ENCODE data around the gene SERAC1.
A peak's percentile ranks its signal among the peaks of the same experiment; 100 is the strongest.

The SERAC1 gene

DNA sequence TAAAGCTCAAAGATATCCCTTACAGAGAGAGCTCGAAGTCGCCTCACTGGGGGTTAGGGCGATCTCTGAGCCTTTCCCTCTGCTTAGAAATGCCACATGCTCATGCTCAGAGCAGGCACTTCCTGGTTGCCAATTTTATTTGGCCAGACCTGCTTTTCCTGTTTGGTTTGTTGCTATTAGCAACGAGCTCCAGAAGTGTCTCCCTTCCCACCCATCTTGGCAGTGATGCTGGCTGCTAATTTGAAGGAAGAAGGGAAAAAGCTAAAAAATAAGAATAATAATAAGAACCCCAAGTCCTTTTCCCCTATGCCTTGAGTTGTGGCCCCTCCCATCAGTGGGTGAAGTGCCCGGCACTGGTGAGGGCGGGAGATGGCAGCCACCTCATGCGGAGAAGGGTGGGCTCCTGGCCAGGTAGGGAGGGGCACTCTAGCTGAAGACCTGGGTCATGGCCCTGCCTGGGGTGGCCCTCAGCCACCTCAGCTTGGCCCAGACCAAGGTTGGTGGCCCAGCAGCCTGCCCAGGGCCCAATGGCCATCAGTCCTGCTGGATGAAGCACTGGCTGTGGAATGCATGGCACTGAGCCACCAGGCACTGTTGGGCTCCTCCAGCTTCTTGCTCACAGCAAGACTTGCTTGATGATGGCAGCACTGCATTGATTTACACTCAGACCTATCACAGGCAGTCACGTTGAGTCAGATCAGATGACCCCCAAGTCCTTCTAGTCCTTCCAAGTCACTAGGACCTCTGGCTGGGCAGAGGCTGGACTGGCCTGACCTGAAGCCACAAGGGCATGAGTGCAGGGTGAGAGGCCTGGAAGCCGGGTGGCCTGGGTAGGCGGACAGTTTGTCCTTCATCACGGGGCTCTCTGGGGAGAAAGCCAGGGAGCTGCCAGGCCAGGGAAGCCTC, 107.4 kb downstream of the SERAC1 start:
- FAIRE-seq (peak; percentile 97), DNase-seq (ENCODE audit: low spot score) (peak; percentile 100)

Data from RCC 7860 (cell line).